NK-92 treated with Interleukin-12 subunit alpha and Interleukin-12 subunit beta, amount 100 ng/mL, for 24 hours (cell line): Measurements from ENCODE around the gene COA6.
A peak's percentile ranks its signal among the peaks of the same experiment; 100 is the strongest.
"Not testable (repeated sequence)": the region's sequence is repeated elsewhere in the genome, so short reads cannot be mapped to it uniquely, and the experiment has no call there.

Experiments
- DNase-seq: peaks from one replicate; lab custom pipeline; 2025; lab: John Stamatoyannopoulos, UW

COA6 gene

GRCh38 chr1:234373064-234373958 is at the start of gene COA6:
COA6 (plus strand) TSS chr1:234373456; CDS start chr1:234373467, 11 bp downstream.
- DNase-seq, result peak; percentile 92

- no peak for DNase-seq
These were observed 48.4 kb upstream of the COA6 start for GRCh38 chr1:234324821-234325220.

- no peak for DNase-seq
These were observed 47.3 kb upstream of the COA6 start for GRCh38 chr1:234325878-234326496.

GRCh38 chr1:234326497-234327366 is 46.5 kb upstream of the COA6 start:
- DNase-seq, result peak; percentile 42

- no peak for DNase-seq
These were observed 45.6 kb upstream of the COA6 start for GRCh38 chr1:234327577-234328164.

- no peak for DNase-seq
These were observed 42.4 kb upstream of the COA6 start for GRCh38 chr1:234330843-234331215.

- DNase-seq, result peak; percentile 15
These were observed 41.7 kb upstream of the COA6 start for GRCh38 chr1:234331507-234331906.

GRCh38 chr1:234336359-234336758 is 36.9 kb upstream of the COA6 start:
- DNase-seq, result no peak

- DNase-seq, result no peak
These were observed 36.0 kb upstream of the COA6 start for GRCh38 chr1:234337233-234337632.

GRCh38 chr1:234340528-234340927 is 32.7 kb upstream of the COA6 start:
- DNase-seq, result no peak

GRCh38 chr1:234342774-234343173 is 30.5 kb upstream of the COA6 start:
- no peak for DNase-seq

- no peak for DNase-seq
These were observed 28.0 kb upstream of the COA6 start for GRCh38 chr1:234345237-234345636.

GRCh38 chr1:234348964-234349363 is 24.3 kb upstream of the COA6 start:
- DNase-seq, result no peak

GRCh38 chr1:234355782-234356510 is 17.3 kb upstream of the COA6 start:
- no peak for DNase-seq

GRCh38 chr1:234356615-234357269 is 16.5 kb upstream of the COA6 start:
- DNase-seq, result not testable (repeated sequence)

GRCh38 chr1:234357831-234358230 is 15.4 kb upstream of the COA6 start:
- DNase-seq, result no peak

GRCh38 chr1:234361102-234361603 is 12.1 kb upstream of the COA6 start:
- no peak for DNase-seq

- DNase-seq, result no peak
These were observed 10.7 kb upstream of the COA6 start for GRCh38 chr1:234362558-234362957.

GRCh38 chr1:234368320-234369032 is 4.8 kb upstream of the COA6 start:
- no peak for DNase-seq

GRCh38 chr1:234369033-234369430 is 4.2 kb upstream of the COA6 start:
- no peak for DNase-seq
